Measurements from ENCODE around the gene ANKS1B.

ANKS1B gene

DNA sequence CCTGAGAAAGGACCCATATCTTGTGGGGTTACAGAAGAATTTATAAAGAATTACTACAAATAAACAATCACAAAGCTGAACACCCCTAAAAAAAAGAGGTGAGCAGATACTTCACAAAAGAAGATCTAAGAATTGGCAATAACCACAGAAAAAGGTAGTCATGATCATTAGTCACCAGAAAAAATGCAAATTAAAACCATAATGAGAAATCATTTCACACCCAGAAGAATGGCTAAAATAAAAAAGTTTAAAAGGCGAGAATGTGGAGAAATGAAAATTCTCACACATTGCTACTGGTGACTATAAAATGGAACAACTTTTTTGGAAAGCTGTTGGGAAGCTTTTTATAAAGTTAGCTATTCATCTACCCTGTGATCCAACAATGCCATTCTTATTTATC, 545.3 kb downstream of the ANKS1B start:
- no peak for DNase-seq

DNA sequence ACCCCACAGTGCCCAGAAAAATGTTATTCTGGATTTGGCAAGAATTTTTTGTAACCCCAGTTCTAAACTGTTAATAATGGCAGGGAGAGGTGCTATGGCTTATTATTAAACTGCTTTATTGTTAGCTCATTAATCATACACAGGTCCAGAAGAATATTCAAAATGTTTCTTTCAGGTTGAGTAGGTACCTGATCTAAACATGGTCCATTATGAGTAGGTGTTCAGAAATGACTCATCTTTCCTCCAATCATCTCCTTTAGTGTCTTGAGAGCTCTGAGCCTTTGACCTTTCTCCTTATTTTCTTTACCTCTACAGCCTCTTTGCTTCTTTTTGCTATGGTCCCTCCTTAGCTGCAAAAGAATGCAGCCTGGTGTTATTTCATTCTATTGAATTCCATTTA, 548.2 kb downstream of the ANKS1B start:
- DNase-seq: no peak

DNA sequence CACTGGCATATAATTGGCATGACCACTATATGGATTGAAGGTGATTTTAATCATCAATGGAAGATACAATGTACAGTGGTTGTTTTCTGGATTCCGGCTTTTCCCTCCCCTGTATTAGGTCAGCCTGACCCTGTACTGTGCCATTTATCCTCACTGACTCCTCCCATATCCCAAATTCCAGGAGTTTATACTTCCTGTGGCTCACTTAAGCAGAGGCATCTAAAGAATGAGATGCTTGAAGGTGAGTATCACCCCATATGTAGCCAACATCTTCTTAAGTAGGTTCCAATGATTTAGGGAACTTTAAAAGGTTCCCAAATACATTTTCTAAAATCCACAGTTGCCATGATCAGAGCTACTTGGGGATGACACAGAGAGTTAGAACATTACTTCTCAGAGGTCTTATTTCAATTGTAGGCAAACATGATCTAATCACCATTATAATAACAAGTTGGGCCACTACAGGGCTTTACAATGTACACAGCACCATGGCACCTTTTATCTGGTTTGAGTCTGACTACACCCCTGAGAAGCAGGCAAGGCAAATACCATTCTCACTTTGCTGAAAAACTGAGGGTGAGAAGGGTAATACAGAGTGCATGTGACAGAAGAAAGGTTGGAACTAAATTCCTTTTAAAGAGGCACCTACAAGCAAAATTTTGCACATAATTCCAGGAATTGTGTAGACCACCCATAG, 549.5 kb downstream of the ANKS1B start:
- no peak for DNase-seq

DNA sequence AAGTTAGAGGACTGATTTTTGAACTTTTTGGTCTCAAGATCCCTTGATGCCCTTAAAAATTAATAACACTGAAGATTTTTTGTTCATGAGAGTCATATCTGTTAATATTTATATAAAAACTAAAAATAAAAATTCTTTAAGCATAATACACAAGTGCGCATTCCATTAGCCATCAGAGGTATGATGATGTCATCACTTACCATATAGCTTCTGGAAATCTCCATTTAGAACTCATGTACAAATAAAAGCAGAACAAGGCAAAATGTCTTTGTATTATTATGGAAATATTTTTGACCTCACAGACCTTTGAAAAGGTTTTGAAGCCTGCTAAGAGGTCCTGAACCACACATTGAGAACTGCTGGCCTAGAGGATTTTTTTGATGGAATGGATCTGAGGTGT, 551.6 kb downstream of the ANKS1B start:
- no peak for DNase-seq

DNA sequence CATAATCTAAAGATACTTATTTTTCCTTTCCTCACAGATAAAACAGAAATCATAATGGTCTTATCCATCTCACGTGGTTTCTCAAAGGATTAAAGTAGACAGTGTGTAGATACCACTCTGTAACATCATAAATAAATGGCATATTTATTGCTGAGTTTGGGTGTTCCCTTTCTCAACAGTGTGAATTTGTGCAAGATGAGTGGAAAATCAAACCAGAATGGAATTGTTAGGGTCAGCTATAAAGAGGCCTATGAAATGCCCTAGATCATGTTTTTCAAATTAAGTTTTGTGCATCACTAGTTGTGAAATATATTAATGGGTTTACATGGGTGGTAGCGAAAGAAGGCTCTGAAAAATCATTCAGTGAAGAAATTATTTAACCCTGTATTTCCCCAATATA, 553.5 kb downstream of the ANKS1B start:
- no peak for DNase-seq

DNA sequence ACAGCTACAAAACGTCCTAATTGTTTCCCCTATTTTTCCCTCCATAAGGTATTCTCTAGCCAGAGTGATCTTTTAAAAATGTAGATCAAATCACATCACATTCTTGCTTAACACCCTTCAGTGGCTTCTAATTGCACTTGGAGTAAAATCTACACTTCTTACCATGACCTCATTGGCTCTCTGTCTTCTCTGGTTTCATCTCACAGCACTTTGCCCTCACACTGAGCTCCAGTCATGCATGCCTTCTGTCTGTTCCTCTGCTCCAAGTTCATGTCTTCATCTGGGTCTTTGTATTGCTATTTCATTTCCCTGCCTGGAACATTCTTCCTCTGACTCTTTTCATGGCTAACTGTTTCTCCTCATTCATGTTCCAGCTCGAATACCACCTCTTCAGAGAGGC, 557.6 kb downstream of the ANKS1B start:
- DNase-seq: no peak

DNA sequence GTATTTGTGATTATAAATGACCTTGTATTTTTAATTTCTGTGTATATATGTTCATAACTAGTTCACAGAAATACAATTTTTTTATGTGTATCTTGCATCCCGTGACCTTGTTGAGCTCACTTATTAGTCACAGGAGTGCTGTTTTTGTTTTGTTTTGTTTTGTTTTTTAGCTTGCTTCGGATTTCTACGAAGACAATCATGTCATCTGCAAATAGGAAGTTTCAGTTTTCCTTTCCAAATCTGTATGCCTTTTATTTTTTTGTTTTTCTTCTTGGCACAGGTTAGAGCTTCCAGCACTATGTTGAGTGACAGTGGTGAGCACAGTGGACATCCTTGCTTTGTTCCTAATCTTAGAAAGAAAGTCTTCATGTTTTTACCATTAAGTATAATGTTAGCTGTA, 566.4 kb downstream of the ANKS1B start:
- no peak for DNase-seq

DNA sequence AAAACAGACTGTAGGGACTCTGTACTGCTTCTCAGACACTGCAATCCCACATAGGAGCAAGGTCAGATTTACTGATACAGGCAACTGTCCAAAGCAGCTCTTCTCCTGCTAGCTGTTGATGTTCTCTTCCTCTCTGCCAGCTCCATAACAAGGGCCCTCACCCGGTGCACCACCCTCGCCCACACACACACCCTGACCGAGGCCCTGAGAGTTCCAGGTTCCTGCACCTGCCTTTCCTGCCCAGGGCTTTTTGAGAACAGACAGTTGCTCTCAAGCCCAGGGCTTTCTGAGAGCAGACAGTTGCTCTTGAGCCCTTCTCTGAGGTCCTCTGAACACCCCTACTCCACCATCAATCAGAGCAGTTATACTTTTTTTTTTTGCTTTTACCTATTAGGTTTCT, 571.0 kb downstream of the ANKS1B start:
- no peak for DNase-seq

DNA sequence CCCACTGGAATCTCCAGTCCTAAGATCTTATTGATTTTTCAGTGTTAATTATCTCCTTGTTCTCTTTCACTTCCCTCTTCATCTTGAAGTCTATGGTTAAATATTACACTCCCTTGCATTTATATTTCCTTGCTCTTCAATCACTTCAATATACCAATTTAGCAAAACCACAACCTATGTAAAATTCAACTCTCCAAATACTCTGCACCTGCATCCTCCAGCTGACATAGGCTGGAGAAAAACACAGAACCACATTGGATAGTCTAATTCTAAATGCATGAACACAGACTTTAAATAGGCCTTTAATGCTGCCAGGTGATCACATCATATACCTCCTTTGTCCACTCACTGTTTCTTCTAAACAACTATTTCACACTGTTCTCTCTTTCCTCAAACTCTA, 591.0 kb downstream of the ANKS1B start:
- DNase-seq: no peak

DNA sequence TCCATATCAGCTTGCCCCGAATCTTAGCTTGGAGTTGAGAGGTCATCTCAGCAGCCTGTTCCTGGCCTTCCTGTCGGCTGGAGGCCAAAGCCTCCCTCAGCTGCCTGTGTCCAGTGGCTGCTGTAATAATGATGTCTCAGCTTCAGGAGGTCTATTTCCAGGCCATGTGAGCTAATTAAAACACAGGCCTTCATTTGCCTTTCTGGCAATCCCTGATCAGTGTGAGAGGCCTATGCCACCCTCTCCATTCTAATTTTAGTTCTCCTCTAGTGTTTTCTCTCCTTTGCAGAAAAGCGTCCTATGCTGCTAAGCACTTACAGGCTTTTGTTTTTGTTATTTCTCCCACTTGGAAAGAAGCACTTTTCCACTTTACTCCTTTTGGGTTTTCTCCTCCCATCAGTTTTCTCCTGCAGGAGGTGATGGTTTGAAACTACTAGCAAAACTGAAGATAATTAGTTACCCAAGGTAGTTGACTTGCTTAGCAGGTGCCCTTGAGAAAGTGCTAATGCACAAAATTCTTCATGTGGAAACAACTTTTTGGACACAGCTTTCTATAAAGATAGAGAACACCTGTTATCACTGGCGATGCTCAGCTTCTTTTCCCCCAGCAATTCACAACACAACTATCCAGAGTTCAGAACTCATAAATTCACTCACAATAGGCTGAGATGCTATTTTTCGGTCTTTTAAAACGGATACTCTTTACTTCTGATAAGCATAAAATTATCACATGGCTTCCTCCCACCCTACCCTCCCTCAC, 592.5 kb downstream of the ANKS1B start:
- no peak for DNase-seq

DNA sequence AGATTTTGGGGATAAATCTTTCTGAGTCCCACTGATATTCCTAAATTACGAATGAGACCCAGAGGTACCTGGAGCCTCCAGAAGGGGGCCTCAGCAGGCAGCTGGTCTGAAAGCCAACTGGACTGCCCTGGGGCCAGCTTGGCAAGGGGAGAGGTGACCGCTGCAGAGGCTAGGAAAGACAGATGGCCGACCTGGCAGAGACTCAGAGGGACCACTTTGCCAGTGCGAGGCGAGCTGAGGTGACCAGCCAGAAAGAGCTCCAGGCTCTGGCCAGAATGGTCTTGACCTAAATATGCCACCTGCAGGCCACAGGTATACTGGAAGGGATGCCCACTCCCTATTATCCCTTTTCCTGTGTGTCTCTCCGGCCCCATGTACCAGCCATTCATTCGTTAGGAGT, 594.0 kb downstream of the ANKS1B start:
- no peak for DNase-seq

DNA sequence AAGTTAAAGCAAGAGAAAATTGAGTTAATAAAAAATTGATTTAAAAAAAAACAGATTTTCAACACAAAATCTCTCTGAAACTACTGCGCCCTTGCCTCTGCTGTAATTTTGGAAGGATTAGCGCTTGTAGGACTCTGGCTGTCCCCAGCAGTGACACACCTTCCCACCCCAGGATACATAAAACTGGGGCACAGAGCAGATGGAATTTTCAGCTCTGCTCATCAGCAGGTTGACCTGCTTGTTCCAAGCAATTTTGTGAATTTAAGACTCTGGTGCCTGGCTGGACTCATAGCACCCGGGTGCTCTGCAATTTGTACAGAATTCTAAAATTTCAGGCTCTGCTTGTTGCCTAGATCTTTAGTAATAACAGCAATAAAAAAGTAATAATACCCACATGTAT, 595.0 kb downstream of the ANKS1B start:
- no peak for DNase-seq

DNA sequence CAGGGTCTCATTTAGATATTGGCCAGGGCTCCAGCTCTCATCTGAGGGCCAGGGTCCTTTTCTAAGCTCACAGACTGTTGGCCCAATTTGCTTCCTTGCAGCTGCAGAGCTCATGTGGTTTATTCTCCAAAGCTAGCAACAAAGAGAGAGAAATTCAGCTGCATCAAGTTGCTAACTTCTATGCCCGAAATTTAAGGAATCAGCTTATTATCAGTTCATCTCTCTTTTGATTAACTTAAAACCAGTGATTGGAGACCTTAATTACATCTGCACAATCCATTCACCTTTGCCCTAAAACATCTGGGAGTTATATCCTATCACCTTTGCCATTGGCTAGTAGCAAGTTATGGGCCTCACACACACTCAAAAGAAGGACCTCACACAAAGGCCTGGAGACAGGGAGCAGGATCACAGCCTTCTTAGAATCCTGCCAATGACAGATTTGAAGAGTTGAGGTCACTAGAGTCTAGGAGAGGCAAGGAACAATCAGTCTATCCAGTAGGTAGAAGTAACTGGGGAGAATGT, 596.0 kb downstream of the ANKS1B start:
- no peak for DNase-seq

DNA sequence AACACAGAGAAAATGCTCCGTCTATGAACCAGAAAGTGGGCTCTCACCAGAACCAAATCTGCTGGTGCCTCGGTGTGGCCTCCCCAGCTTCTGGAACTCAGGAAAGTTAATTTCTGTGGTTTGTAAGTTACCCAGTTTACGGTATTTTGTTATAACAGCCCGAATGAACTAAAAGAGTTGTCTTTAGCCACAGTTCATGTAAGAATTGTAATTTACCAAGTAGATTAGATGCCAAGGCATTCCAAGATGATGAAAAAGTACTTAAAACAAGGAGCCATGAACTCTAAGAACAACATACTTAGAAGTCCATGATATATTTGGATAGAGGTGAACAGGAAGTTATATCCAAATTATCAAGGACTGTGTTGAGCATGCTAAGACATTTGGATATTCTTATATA, 597.1 kb downstream of the ANKS1B start:
- DNase-seq: no peak

DNA sequence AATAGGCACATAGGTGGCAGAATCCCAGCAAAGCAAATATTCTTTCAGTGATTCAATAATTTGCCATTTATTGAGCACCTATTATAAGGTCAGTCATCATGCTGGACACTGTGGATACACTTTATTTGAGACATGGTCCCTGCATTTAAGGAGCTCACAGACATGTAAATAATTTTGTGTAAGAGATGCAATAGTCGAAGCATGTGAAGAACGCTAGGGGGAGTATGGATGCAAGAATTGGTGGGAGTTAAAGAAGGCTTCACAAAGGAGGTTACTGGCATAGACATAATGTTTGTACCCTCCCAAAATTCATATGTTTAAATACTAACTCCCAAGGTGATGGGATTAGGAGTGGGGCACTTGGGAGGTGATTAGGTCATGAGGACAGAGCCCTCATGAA, 597.8 kb downstream of the ANKS1B start:
- DNase-seq: no peak

DNA sequence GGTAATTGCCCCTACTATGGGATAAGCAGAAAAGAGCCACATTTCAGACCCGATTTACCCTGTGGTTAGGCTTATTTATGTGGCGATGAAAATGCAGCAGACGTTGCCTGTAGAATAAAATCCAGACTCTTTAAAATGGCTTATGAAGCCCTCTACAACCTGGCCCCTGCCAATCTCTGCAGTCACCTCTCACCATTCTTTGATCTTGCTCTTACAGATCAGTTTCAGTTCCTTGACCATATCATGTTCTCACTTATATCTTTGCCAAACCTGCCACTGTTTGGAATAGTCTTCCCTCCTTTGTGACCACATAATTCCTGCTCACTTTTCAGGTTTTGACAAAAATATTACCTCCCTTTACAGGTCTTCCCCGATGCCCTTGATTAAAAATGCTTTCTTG, 601.5 kb downstream of the ANKS1B start:
- DNase-seq: no peak

DNA sequence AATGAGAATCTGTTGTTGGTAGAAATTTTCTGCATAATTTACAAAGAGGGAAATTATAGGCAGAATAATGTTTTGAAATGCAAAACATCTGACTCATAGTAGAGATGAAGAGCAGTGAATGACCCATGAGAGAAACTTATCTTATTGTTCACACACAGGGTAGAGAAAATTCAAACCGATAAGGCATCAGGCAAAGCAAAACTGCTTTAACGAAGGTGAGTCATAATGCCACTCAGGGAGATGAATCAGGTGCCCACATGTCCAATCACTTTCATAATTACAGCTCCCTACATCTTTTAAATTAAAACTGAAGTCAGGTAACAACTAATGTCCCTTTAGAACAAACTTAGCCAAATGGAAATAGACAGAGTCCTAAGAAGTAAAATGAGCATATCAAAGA, 602.7 kb downstream of the ANKS1B start:
- no peak for DNase-seq

DNA sequence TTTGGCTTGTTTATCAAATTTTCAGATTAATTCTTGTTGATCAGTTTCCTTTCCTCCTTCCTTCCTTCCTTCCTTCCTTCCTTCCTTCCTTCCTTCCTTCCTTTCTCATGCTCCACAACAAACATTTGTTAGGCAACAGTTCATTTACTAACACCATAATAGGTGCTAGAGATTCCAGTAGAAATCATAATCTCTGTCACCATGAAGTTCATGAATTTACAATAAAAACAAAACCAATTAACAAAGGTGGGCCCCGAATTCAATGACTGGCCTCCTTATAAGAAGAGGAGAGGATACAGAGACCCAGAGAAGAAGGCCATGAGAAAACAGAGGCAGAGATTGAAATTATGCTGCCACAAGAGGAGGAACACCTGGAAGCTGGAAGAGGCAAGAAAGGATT, 604.0 kb downstream of the ANKS1B start:
- DNase-seq: no peak

DNA sequence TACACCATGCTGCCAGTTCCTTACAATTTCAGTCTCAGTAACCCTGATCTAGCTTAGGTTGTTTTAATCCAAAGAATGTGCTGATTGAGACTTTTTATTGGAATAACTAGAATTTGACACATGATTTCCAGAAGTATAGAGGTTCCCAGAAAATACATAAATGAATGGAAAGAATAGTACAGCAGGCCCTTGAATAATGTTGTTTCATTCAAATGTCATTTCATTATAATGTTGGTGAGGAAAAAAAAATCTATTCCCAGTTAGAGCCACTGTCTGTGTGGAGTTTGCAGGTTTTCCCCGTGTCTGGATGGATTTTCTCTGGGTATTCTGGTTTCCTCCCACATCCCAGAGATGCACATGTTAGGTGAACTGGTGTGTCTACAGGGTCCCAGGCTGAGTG, 610.7 kb downstream of the ANKS1B start:
- DNase-seq: no peak

DNA sequence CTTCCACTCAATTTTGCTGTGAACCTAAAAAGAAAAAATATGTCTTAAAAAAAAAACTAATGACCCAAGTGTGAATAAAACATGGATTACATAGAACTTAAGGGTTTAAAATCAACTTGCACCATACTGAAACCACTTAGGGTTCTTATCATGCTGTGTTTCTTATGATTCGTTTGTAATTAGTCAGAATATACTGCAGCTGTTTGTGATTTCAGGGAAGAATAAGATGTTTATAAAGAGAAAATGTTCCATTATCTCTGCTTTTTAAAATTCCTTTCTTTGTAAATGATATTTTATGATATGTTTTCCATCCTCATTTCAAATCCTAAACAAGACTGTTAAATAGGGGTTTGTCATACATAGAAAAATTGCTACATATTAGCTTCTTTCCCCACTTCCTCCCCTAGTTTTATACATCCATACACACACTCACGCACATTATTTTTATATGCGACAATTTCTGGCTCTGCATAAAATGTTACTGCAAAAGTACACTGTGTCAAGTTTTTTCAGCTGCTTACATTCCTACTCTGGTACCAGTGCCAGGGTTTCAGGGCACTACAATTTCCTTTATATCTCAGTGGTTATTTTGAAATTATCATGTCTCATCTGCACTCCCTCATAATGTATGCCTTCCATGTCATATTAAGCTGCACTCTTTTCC, 612.3 kb downstream of the ANKS1B start:
- no peak for DNase-seq

DNA sequence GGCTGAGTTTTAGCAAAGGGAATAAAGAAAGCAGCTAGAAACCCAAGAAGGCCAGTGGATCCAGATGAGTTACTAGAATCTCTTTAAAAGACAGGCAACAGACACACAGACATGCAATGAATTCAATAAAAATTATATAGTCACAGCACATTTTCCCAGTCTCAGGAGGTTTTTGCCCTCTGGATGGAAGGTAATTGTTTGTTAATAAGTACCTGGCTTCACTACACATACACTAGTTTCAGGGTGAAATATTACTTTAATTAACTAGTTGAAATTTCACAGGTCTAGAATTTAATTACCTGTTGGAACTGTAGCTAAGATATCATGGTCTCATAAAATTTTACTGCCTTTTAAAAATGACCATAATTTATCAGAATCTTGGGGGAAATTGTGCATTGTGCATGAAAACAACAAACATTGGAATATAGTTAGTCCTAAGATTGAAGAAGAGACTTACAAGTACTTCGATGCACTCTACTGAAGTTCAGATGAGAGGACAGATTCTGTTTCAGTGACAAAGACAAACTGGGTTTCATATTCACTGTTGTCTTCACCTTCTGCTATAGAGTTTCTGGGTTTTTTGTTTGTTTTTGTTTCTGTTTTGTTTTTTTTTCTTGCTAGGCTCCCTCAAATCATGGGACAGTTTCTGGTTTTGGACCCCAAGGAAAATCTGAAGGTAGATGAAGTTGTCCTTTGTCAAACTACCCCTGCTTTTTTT, 614.2 kb downstream of the ANKS1B start:
- DNase-seq: no peak

DNA sequence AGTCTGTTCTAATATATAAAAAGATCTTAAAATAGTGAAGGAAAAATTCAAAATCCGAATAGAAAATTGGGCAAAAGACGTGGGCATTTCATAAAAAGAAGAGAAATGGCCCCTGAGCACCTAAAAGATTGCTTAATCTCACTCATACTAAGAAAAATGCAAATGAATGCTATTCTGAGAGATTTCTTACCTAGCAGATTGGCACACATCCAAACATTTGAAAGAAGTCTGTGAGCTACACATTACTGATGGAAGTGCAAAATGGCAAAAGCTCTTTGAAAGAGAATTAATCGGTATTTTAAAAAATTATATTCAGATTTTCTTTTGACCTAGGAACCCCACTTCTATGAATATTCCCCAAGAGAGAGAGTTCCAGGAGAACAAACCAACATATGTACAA, 617.6 kb downstream of the ANKS1B start:
- no peak for DNase-seq

DNA sequence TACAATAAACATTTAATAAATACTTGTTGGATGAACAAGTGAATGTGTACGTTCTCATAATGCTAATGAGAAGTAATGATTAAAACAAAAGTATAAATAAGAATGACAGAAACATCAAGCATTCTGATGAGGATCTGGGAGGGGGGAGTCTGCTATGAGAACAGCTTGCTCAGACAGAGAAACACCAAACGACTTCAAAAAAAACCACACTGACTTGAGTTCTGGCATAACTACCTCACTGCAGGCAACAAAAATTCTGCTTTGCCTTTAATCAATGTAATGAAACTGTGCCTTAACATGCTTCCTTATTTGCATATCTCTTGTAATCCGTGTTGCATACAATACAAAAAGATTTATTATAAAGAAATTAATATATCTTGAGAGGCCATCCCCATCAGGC, 632.5 kb downstream of the ANKS1B start:
- DNase-seq: no peak
